ENCODE results near the gene CELA3A. TPM values are rescaled to one million over a fixed set of nuclear protein-coding genes. Genes with fewer than 3 reads are reported as not detected.

Gene CELA3A
- polyA plus RNA-seq, 2 of the 4 experiments (the other 2 are of a cell fraction): not detected

- no peak for FAIRE-seq
- Histone ChIP-seq H3K4me3 (no peak overlapping the region), H3K9me3 (no peaks in the 10 kb centered on the region), H3K4me2 (peak overlapping the region; percentile 17), H3K4me1 (peaks cover 24% of the 10 kb centered on the region), H3K27ac (peak overlapping the region; percentile 35 to 79; a peak in 5 of 6 replicates)
- no peak for DNase-seq (ENCODE audit: low read depth in 1 of 2, low spot score in 1 of 2)
- TF ChIP-seq MAX (IDR thresholded peaks at IDR 0.05) (0 out of 2 replicates have a peak, but pooled peaks have one; percentile 34), CBX2 (IDR thresholded peaks at IDR 0.05; ENCODE audit: borderline replicate concordance, low read depth) (no peak), SMC3 (IDR thresholded peaks at IDR 0.05) (no peak)
- ChIA-PET CTCF (interaction anchor here (1.5 kb wide), 1 partner anchor 18 kb away, joined by 6 read pairs; no protein-coding TSS in a partner anchor), POLR2A (no interaction called here)
- peak; percentile 43 to 67; a peak in 3 of 6 replicates for ATAC-seq
- WGBS (ENCODE audit: missing lambda C conversion rate): 88% methylated on average over 12 of the region's 18 CpGs
Observed at GRCh38 chr1:21956720-21957552, 44.5 kb upstream of the CELA3A start.

GRCh38 chr1:21961337-21961736, 40.1 kb upstream of the CELA3A start:
- CTCF ChIA-PET: interaction anchor here (1.0 to 1.2 kb wide), 3 partner anchors 23 to 156 kb away, joined by 3 read pairs; no protein-coding TSS in a partner anchor

More at GRCh38 chr1:21961337-21961736, 40.1 kb upstream of the CELA3A start:
- Histone ChIP-seq H3K4me2 (no peak overlapping the region), H3K4me1 (peaks cover 22% of the 10 kb centered on the region), H3K9me3 (no peaks in the 10 kb centered on the region), H3K27ac (peak overlapping the region in 1 of 2 experiments; percentile 56; a peak in 1 of 6 replicates), H3K4me3 (no peak overlapping the region)
- ATAC-seq (no peak), DNase-seq (ENCODE audit: low read depth in 1 of 2, low spot score in 1 of 2) (no peak), FAIRE-seq (no peak)
- POLR2A ChIA-PET: no interaction called here
- WGBS (ENCODE audit: missing lambda C conversion rate): 86% methylated on average over 2 of the region's 2 CpGs
- TF ChIP-seq POLR2A (IDR thresholded peaks at IDR 0.05; ENCODE audit: low read length) (no peak), ESRRA (IDR thresholded peaks at IDR 0.05; ENCODE audit: borderline replicate concordance, low read length) (no peak), MAX (IDR thresholded peaks at IDR 0.05) (no peak), RARB (CRISPR knock-in tag; IDR thresholded peaks at IDR 0.05) (no peak), EHMT2 (IDR thresholded peaks at IDR 0.05; ENCODE audit: low read depth) (no peak), MAZ (IDR thresholded peaks at IDR 0.05; ENCODE audit: borderline replicate concordance, low read depth, low read length) (no peak), E2F6 (IDR thresholded peaks at IDR 0.05; ENCODE audit: borderline replicate concordance, low read depth) (no peak), FOSB (CRISPR knock-in tag; IDR thresholded peaks at IDR 0.05) (no peak), HOXB5 (CRISPR knock-in tag; IDR thresholded peaks at IDR 0.05) (no peak), JUN (IDR thresholded peaks at IDR 0.05) (no peak), RFX5 (IDR thresholded peaks at IDR 0.05) (no peak), BHLHE40 (IDR thresholded peaks at IDR 0.05; ENCODE audit: low read depth, low read length) (no peak), KDM1A (IDR thresholded peaks at IDR 0.05; ENCODE audit: low read depth) (no peak), HMGXB4 (CRISPR knock-in tag; IDR thresholded peaks at IDR 0.05; ENCODE audit: borderline replicate concordance) (no peak), EP300 (IDR thresholded peaks at IDR 0.05) (no peak), FOSL2 (IDR thresholded peaks at IDR 0.05) (no peak), FOSL2 (CRISPR knock-in tag; IDR thresholded peaks at IDR 0.05) (no peak), PBX3 (IDR thresholded peaks at IDR 0.05) (no peak), GATA3 (IDR thresholded peaks at IDR 0.05; ENCODE audit: borderline replicate concordance) (no peak), KDM5A (IDR thresholded peaks at IDR 0.05) (no peak)
